CD14-positive monocyte (primary cell): Measurements from ENCODE around the gene RCAN2. TPM values are rescaled to one million over a fixed set of nuclear protein-coding genes. Genes with fewer than 3 reads are reported as not detected.

ENCODE experiments used
- DNase-seq, 3 donors: peaks; one replicate each; pipeline ENCODE4 v3.0.0-alpha.2; 2011 to 2022
- H2AFZ ChIP-seq: 2 replicates; pipeline ENCODE4 v1.6.0; 2012; ENCODE audit warnings: mild to moderate bottlenecking, low read depth, low read length, inconsistent platforms; ENCODE audit not compliant: insufficient read depth, poor library complexity, severe bottlenecking
- H3K27ac ChIP-seq, 2 donors: 1 replicate in 1 of 2; 2 replicates in 1 of 2; pipeline ENCODE4 v1.5.1; 2012 to 2013; ENCODE audit warnings: low read length in 2 of 2, control low read depth in 1 of 2, inconsistent platforms in 1 of 2, low read depth in 1 of 2, mild to moderate bottlenecking in 1 of 2
- H3K27me3 ChIP-seq, 2 donors: one replicate each; pipeline versions ENCODE4 v1.6.0 to v1.6.1; 2011 to 2013; ENCODE audit warnings: low read length in 2 of 2; ENCODE audit not compliant: control insufficient read depth in 2 of 2, insufficient read depth in 2 of 2
- H3K36me3 ChIP-seq, 2 donors: replicated peaks in 1 of 2; 1 replicate in 1 of 2; 2 replicates in 1 of 2; pipeline versions ENCODE4 v1.5.1 to v1.6.1; 2012 to 2013; ENCODE audit warnings: low read length in 2 of 2, control low read depth in 1 of 2, inconsistent platforms in 1 of 2, mild to moderate bottlenecking in 1 of 2; ENCODE audit not compliant: insufficient read depth in 2 of 2, control insufficient read depth in 1 of 2
- H3K4me1 ChIP-seq, 2 donors: 1 replicate in 1 of 2; 2 replicates in 1 of 2; pipeline versions ENCODE4 v1.5.1 to v1.6.1; 2012 to 2013; ENCODE audit warnings: low read length in 2 of 2, control low read depth in 1 of 2, inconsistent platforms in 1 of 2, mild to moderate bottlenecking in 1 of 2, moderate library complexity in 1 of 2; ENCODE audit not compliant: insufficient read depth in 2 of 2, control insufficient read depth in 1 of 2
- H3K4me2 ChIP-seq: replicated peaks from 2 replicates; pipeline ENCODE3; 2012; ENCODE audit warnings: low read length, moderate library complexity, mild to moderate bottlenecking; ENCODE audit not compliant: poor library complexity, severe bottlenecking; ENCODE audit errors: extremely low read depth
- H3K4me3 ChIP-seq, 3 experiments: fragments of 200-600 bp in 1 of 3; sonication (generic) in 1 of 3; replicated peaks in 1 of 3; 1 replicate in 2 of 3; 2 replicates in 1 of 3; pipeline ENCODE4 v1.5.1; 2011 to 2013; ENCODE audit warnings: low read length in 3 of 3, mild to moderate bottlenecking in 3 of 3, control low read depth in 2 of 3, low read depth in 2 of 3, inconsistent platforms in 1 of 3, moderate library complexity in 1 of 3
- H3K79me2 ChIP-seq: 2 replicates; pipeline ENCODE4 v1.6.0; 2012; ENCODE audit warnings: mild to moderate bottlenecking, control low read depth, inconsistent platforms, low read length, moderate library complexity; ENCODE audit not compliant: insufficient read depth
- H3K9ac ChIP-seq: 2 replicates; pipeline ENCODE4 v1.6.0; 2017; ENCODE audit warnings: low read length, mild to moderate bottlenecking; ENCODE audit not compliant: insufficient read depth, poor library complexity, severe bottlenecking
- H3K9me3 ChIP-seq, 2 donors: replicated peaks in 1 of 2; 1 replicate in 1 of 2; 2 replicates in 1 of 2; pipeline versions ENCODE4 v1.5.1 to v1.6.1; 2012 to 2013; ENCODE audit warnings: low read length in 2 of 2, control low read depth in 1 of 2; ENCODE audit not compliant: control insufficient read depth in 1 of 2, insufficient read depth in 1 of 2
- H4K20me1 ChIP-seq: 2 replicates; pipeline ENCODE4 v1.6.0; 2012; ENCODE audit warnings: mild to moderate bottlenecking, low read length, control low read depth, moderate library complexity; ENCODE audit not compliant: insufficient read depth
- H3K27ac Mint-ChIP-seq, 7 donors: one replicate each; pipeline ENCODE4 v1.8.0; 2020; ENCODE audit warnings: mild to moderate bottlenecking in 7 of 7, mixed read lengths in 7 of 7, moderate library complexity in 6 of 7, inconsistent platforms in 2 of 7
- H3K27me3 Mint-ChIP-seq, 3 donors: one replicate each; pipeline ENCODE4 v1.8.0; 2021 to 2022; ENCODE audit warnings: low read depth in 3 of 3, mild to moderate bottlenecking in 3 of 3, mixed read lengths in 3 of 3, moderate library complexity in 3 of 3, inconsistent platforms in 1 of 3
- H3K36me3 Mint-ChIP-seq, 2 donors: one replicate each; pipeline ENCODE4 v1.8.0; 2020; ENCODE audit warnings: mixed read lengths in 2 of 2, inconsistent platforms in 1 of 2, mild to moderate bottlenecking in 1 of 2
- H3K4me1 Mint-ChIP-seq: one replicate; pipeline ENCODE4 v1.8.0; 2020; ENCODE audit warnings: mild to moderate bottlenecking, mixed read lengths
- H3K4me3 Mint-ChIP-seq, 2 donors: one replicate each; pipeline ENCODE4 v1.8.0; 2020; ENCODE audit warnings: mild to moderate bottlenecking in 2 of 2, mixed read lengths in 2 of 2, moderate library complexity in 1 of 2
- H3K9me3 Mint-ChIP-seq, 7 donors: one replicate each; pipeline ENCODE4 v1.8.0; 2020 to 2022; ENCODE audit warnings: mixed read lengths in 7 of 7, mild to moderate bottlenecking in 6 of 7, moderate library complexity in 6 of 7, inconsistent platforms in 2 of 7
- WGBS: methylation state at CpG from one replicate; pipeline ENCODE4 v1.1.5; 2013; ENCODE audit warnings: missing lambda C conversion rate; ENCODE audit not compliant: insufficient coverage; 5-methylcytosine and 5-hydroxymethylcytosine counted together
- intact Hi-C, 2 donors: fragments of 100-400 bp; cut with micrococcal nuclease; formaldehyde crosslinking; loops; one replicate each; pipeline versions ENCODE4 v1.15.0 to v1.15.1; 2023
- polyA plus RNA-seq, 3 donors: library from polyadenylated mRNA; depleted of rRNA in 1 of 3; unstranded in 2 of 3; stranded (reverse) in 1 of 3; fragments of 300-500 nt in 2 of 3; fragments of >200 nt in 1 of 3; fragmentation: Illumina TruSeq in 2 of 3; gene quantifications; 1 replicate in 2 of 3; 2 replicates in 1 of 3; pipeline ENCODE4 v1.2.3, GENCODE V29; 2012 to 2021
- TF ChIP-seq, protein P1 (sequence below): fragments of 200-600 bp; IDR thresholded peaks from one replicate; pipeline ENCODE4 v1.8.0; 2022; ENCODE audit warnings: antibody characterized with exemption, mild to moderate bottlenecking

The RCAN2 gene
- polyA plus RNA-seq, 3 donors = not detected

DNA sequence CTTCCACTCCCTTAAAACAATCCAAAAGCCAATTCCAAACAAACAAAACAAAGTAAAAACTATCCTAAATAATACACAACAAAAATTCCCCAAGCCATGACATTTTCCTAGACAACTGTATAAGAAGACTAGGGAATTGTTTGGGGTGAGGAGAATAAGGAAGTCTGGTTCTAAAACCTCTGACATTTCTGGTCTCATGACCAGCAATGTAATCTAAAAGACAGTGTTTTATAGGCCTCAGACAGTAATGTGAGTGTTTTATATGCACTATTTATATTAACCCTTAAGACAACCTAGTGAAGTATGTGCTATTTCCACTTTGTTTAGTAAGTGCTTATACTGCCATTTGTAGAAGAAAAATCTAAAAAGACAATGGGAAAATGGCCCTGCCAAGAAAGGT is 13.0 kb upstream of the RCAN2 start:
- Histone ChIP-seq H3K27ac (no peak overlapping the region), H4K20me1 (no peaks in the 10 kb centered on the region), H3K79me2 (no peaks in the 10 kb centered on the region), H3K4me2 (no peak overlapping the region), H3K9me3 (no peaks in the 10 kb centered on the region), H2AFZ (no peak overlapping the region), H3K4me1 (no peaks in the 10 kb centered on the region), H3K36me3 (no peaks in the 10 kb centered on the region), H3K4me3 (no peak overlapping the region), H3K27me3 (peaks cover 0 to 3% of the 10 kb centered on the region in 2 donors), H3K9ac (no peak overlapping the region)
- Mint-ChIP-seq H3K27ac (no peak overlapping the region), H3K36me3 (no peaks in the 10 kb centered on the region), H3K4me1 (no peaks in the 10 kb centered on the region), H3K4me3 (no peak overlapping the region), H3K9me3 (peaks cover 0 to 4% (median 0%) of the 10 kb centered on the region in 7 donors), H3K27me3 (peaks cover 6 to 9% (median 9%) of the 10 kb centered on the region in 3 donors)
- DNase-seq = no peak
- intact Hi-C loops = no loop called here
- TF ChIP-seq, protein P1, sequence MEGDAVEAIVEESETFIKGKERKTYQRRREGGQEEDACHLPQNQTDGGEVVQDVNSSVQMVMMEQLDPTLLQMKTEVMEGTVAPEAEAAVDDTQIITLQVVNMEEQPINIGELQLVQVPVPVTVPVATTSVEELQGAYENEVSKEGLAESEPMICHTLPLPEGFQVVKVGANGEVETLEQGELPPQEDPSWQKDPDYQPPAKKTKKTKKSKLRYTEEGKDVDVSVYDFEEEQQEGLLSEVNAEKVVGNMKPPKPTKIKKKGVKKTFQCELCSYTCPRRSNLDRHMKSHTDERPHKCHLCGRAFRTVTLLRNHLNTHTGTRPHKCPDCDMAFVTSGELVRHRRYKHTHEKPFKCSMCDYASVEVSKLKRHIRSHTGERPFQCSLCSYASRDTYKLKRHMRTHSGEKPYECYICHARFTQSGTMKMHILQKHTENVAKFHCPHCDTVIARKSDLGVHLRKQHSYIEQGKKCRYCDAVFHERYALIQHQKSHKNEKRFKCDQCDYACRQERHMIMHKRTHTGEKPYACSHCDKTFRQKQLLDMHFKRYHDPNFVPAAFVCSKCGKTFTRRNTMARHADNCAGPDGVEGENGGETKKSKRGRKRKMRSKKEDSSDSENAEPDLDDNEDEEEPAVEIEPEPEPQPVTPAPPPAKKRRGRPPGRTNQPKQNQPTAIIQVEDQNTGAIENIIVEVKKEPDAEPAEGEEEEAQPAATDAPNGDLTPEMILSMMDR = no peak

DNA sequence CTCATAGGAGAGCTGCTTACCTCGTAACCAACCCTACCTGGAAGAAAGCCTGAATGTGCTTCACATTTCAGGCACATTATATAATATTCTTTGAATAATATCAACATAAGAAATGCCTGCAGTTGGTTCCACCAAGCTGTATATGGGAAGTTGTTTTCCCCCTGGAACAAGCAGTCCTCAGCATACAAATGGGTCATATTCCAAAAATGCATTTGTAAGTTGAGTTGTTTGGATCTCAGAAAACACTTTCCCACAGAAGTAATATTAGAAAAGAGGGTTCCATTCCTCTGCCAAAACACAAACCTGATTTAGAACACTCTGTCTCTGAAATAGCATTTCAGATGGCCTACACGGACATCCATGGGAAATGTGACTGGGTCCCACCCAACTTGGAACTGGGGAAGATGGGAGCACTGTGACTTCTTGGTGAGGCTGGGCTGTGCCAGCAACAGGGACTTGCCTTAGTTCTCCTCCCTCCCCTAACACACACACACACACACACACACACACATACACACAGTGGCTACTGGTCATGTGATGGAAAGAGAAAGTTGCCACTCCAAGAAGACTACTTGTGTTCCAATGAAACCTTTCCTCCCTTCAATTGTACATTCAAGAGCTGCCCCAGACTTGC is 11.4 kb upstream of the RCAN2 start:
- Mint-ChIP-seq H3K27me3 (peaks cover 9% of the 10 kb centered on the region in 3 donors), H3K27ac (no peak overlapping the region)
- no peak for DNase-seq

More for the DNA sequence above, 11.4 kb upstream of the RCAN2 start:
- Histone ChIP-seq H3K9me3 (no peaks in the 10 kb centered on the region), H3K4me1 (no peaks in the 10 kb centered on the region), H3K79me2 (no peaks in the 10 kb centered on the region), H3K27me3 (peaks cover 0 to 3% of the 10 kb centered on the region in 2 donors), H3K4me2 (no peak overlapping the region), H3K9ac (no peak overlapping the region), H3K36me3 (no peaks in the 10 kb centered on the region), H3K4me3 (no peak overlapping the region), H2AFZ (no peak overlapping the region), H3K27ac (no peak overlapping the region), H4K20me1 (no peaks in the 10 kb centered on the region)
- intact Hi-C loops = no loop called here
- Mint-ChIP-seq H3K36me3 (no peaks in the 10 kb centered on the region), H3K9me3 (peaks cover 0 to 4% (median 0%) of the 10 kb centered on the region in 7 donors), H3K4me3 (no peak overlapping the region), H3K4me1 (no peaks in the 10 kb centered on the region)
- TF ChIP-seq, protein P1 = no peak
- no CpG with 5 or more reads among the region's 2 CpGs for WGBS
